GM23338 (cell line): Measurements from ENCODE around the gene SMOC2. TPM values are rescaled to one million over a fixed set of nuclear protein-coding genes. Genes with fewer than 3 reads are reported as not detected.

Experiments
- CREB1 ChIP-seq: fragments of 250-450 bp; sonication (Bioruptor Pico); IDR thresholded peaks from 2 replicates; pipeline ENCODE4 v1.5.0; 2020; ENCODE audit warnings: low read depth, mild to moderate bottlenecking, moderate library complexity
- EZH2 ChIP-seq: fragments of 200-600 bp; sonication (generic); IDR thresholded peaks from one replicate; pipeline ENCODE4 v1.8.0; 2017; ENCODE audit warnings: antibody characterized with exemption, mild to moderate bottlenecking, low read depth; ENCODE audit not compliant: unreplicated experiment
- JUNB ChIP-seq: IDR thresholded peaks from one replicate; pipeline ENCODE4 v1.6.1; 2016; ENCODE audit warnings: antibody characterized with exemption; ENCODE audit not compliant: unreplicated experiment
- NANOG ChIP-seq: IDR thresholded peaks from 2 replicates; pipeline ENCODE4 v1.6.1; 2016; ENCODE audit warnings: antibody characterized with exemption, borderline replicate concordance
- POLR2AphosphoS5 ChIP-seq: IDR thresholded peaks from 2 replicates; pipeline ENCODE4 v1.6.1; 2016; ENCODE audit warnings: antibody characterized with exemption, low read depth
- STAT1 ChIP-seq: IDR thresholded peaks from one replicate; pipeline ENCODE4 v1.6.1; 2016; ENCODE audit warnings: antibody characterized with exemption; ENCODE audit not compliant: unreplicated experiment
- ZNF114 ChIP-seq: fragments of 250-450 bp; sonication (Bioruptor Pico); IDR thresholded peaks from 2 replicates; pipeline ENCODE4 v1.5.0; 2020; ENCODE audit warnings: mild to moderate bottlenecking, moderate library complexity
- ZNF331 ChIP-seq: fragments of 250-450 bp; sonication (Bioruptor Pico); IDR thresholded peaks from 2 replicates; pipeline ENCODE4 v1.5.0; 2020; ENCODE audit warnings: low read depth, mild to moderate bottlenecking, moderate library complexity
- polyA plus RNA-seq: library from polyadenylated mRNA; unstranded; fragments of >200 nt; fragmentation: Nextera tagmentation; extraction: Ambion mirVana; gene quantifications from 2 replicates; pipeline ENCODE4 v1.2.1, GENCODE V29; 2016
- total RNA-seq: library from RNA; depleted of rRNA; stranded (reverse); fragments of >200 nt; shearing (Covaris generic); gene quantifications from 2 replicates; pipeline ENCODE4 v1.2.3, GENCODE V29; 2014
- TF ChIP-seq, protein P1 (sequence below): fragments of 250-450 bp; sonication (Bioruptor Pico); IDR thresholded peaks from 2 replicates; pipeline ENCODE4 v1.5.0; 2020; ENCODE audit warnings: mild to moderate bottlenecking, moderate library complexity
- TF ChIP-seq, protein P2 (sequence below), 2 experiments: fragments of 200-600 bp in 1 of 2; sonication (generic) in 1 of 2; conservative IDR thresholded peaks; 2 replicates each; pipeline versions ENCODE4 v1.5.1 to v1.6.1; 2016 to 2017; ENCODE audit warnings: antibody characterized with exemption in 2 of 2, low read depth in 2 of 2, mild to moderate bottlenecking in 2 of 2, moderate library complexity in 1 of 2
- TF ChIP-seq, protein P3 (sequence below): IDR thresholded peaks from 2 replicates; pipeline ENCODE4 v1.6.1; 2016; ENCODE audit warnings: antibody characterized with exemption
- TF ChIP-seq, protein P4 (sequence below): IDR thresholded peaks from one replicate; pipeline ENCODE4 v1.6.1; 2018; ENCODE audit warnings: antibody characterized with exemption; ENCODE audit not compliant: unreplicated experiment

The SMOC2 gene
- total and polyA plus RNA-seq, 2 experiments from 2014 or later: 4.3 to 6.5 TPM

DNA sequence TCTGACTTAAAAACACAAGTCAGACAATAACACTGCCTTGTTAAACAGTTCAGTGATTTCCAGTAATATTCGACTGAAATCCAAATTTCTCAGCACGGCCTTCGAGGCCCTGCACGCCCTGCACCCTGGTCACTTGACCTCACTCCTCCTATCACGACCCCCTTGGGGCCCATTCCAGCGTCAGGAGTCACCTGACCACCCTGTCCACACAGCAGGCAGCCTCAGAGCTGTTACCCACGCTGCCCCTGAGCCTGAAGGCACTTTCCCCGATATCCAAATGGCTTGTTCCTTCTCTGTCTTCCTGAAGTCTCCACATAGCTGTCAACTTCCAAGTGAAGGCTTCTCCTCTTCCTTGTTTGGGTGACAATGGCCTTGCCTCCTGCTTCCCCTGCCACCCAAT is 33.1 kb upstream of the SMOC2 start (continued):
- TF ChIP-seq, protein P1, sequence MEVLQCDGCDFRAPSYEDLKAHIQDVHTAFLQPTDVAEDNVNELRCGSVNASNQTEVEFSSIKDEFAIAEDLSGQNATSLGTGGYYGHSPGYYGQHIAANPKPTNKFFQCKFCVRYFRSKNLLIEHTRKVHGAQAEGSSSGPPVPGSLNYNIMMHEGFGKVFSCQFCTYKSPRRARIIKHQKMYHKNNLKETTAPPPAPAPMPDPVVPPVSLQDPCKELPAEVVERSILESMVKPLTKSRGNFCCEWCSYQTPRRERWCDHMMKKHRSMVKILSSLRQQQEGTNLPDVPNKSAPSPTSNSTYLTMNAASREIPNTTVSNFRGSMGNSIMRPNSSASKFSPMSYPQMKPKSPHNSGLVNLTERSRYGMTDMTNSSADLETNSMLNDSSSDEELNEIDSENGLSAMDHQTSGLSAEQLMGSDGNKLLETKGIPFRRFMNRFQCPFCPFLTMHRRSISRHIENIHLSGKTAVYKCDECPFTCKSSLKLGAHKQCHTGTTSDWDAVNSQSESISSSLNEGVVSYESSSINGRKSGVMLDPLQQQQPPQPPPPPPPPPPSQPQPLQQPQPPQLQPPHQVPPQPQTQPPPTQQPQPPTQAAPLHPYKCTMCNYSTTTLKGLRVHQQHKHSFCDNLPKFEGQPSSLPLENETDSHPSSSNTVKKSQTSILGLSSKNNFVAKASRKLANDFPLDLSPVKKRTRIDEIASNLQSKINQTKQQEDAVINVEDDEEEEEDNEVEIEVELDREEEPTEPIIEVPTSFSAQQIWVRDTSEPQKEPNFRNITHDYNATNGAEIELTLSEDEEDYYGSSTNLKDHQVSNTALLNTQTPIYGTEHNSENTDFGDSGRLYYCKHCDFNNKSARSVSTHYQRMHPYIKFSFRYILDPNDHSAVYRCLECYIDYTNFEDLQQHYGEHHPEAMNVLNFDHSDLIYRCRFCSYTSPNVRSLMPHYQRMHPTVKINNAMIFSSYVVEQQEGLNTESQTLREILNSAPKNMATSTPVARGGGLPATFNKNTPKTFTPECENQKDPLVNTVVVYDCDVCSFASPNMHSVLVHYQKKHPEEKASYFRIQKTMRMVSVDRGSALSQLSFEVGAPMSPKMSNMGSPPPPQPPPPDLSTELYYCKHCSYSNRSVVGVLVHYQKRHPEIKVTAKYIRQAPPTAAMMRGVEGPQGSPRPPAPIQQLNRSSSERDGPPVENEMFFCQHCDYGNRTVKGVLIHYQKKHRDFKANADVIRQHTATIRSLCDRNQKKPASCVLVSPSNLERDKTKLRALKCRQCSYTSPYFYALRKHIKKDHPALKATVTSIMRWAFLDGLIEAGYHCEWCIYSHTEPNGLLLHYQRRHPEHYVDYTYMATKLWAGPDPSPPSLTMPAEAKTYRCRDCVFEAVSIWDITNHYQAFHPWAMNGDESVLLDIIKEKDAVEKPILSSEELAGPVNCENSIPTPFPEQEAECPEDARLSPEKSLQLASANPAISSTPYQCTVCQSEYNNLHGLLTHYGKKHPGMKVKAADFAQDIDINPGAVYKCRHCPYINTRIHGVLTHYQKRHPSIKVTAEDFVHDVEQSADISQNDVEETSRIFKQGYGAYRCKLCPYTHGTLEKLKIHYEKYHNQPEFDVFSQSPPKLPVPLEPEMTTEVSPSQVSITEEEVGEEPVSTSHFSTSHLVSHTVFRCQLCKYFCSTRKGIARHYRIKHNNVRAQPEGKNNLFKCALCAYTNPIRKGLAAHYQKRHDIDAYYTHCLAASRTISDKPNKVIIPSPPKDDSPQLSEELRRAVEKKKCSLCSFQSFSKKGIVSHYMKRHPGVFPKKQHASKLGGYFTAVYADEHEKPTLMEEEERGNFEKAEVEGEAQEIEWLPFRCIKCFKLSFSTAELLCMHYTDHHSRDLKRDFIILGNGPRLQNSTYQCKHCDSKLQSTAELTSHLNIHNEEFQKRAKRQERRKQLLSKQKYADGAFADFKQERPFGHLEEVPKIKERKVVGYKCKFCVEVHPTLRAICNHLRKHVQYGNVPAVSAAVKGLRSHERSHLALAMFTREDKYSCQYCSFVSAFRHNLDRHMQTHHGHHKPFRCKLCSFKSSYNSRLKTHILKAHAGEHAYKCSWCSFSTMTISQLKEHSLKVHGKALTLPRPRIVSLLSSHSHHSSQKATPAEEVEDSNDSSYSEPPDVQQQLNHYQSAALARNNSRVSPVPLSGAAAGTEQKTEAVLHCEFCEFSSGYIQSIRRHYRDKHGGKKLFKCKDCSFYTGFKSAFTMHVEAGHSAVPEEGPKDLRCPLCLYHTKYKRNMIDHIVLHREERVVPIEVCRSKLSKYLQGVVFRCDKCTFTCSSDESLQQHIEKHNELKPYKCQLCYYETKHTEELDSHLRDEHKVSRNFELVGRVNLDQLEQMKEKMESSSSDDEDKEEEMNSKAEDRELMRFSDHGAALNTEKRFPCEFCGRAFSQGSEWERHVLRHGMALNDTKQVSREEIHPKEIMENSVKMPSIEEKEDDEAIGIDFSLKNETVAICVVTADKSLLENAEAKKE: no peak
- TF ChIP-seq POLR2AphosphoS5 (no peak), EZH2 (no peak), NANOG (no peak), ZNF331 (no peak), CREB1 (CRISPR knock-in tag) (no peak), STAT1 (no peak), JUNB (no peak), ZNF114 (CRISPR knock-in tag) (no peak)
- TF ChIP-seq, protein P2, sequence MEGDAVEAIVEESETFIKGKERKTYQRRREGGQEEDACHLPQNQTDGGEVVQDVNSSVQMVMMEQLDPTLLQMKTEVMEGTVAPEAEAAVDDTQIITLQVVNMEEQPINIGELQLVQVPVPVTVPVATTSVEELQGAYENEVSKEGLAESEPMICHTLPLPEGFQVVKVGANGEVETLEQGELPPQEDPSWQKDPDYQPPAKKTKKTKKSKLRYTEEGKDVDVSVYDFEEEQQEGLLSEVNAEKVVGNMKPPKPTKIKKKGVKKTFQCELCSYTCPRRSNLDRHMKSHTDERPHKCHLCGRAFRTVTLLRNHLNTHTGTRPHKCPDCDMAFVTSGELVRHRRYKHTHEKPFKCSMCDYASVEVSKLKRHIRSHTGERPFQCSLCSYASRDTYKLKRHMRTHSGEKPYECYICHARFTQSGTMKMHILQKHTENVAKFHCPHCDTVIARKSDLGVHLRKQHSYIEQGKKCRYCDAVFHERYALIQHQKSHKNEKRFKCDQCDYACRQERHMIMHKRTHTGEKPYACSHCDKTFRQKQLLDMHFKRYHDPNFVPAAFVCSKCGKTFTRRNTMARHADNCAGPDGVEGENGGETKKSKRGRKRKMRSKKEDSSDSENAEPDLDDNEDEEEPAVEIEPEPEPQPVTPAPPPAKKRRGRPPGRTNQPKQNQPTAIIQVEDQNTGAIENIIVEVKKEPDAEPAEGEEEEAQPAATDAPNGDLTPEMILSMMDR (conservative IDR thresholded peaks at IDR 0.05; ENCODE audit: low read depth in 2 of 2): no peak
- TF ChIP-seq, protein P3, sequence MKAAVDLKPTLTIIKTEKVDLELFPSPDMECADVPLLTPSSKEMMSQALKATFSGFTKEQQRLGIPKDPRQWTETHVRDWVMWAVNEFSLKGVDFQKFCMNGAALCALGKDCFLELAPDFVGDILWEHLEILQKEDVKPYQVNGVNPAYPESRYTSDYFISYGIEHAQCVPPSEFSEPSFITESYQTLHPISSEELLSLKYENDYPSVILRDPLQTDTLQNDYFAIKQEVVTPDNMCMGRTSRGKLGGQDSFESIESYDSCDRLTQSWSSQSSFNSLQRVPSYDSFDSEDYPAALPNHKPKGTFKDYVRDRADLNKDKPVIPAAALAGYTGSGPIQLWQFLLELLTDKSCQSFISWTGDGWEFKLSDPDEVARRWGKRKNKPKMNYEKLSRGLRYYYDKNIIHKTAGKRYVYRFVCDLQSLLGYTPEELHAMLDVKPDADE: no peak
- TF ChIP-seq, protein P4, sequence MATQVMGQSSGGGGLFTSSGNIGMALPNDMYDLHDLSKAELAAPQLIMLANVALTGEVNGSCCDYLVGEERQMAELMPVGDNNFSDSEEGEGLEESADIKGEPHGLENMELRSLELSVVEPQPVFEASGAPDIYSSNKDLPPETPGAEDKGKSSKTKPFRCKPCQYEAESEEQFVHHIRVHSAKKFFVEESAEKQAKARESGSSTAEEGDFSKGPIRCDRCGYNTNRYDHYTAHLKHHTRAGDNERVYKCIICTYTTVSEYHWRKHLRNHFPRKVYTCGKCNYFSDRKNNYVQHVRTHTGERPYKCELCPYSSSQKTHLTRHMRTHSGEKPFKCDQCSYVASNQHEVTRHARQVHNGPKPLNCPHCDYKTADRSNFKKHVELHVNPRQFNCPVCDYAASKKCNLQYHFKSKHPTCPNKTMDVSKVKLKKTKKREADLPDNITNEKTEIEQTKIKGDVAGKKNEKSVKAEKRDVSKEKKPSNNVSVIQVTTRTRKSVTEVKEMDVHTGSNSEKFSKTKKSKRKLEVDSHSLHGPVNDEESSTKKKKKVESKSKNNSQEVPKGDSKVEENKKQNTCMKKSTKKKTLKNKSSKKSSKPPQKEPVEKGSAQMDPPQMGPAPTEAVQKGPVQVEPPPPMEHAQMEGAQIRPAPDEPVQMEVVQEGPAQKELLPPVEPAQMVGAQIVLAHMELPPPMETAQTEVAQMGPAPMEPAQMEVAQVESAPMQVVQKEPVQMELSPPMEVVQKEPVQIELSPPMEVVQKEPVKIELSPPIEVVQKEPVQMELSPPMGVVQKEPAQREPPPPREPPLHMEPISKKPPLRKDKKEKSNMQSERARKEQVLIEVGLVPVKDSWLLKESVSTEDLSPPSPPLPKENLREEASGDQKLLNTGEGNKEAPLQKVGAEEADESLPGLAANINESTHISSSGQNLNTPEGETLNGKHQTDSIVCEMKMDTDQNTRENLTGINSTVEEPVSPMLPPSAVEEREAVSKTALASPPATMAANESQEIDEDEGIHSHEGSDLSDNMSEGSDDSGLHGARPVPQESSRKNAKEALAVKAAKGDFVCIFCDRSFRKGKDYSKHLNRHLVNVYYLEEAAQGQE: no peak
